Measurements from ENCODE around the gene TSGA10IP. TPM values are rescaled to one million over a fixed set of nuclear protein-coding genes. Genes with fewer than 3 reads are reported as not detected.
A peak's percentile ranks its signal among the peaks of the same experiment; 100 is the strongest.

Gene TSGA10IP
- total RNA-seq, 1 experiment from 2014 or later, result not detected

GRCh38 chr11:65915821-65916251 lies 29.4 kb upstream of the TSGA10IP start:
- peak overlapping the region; percentile 90 for H3K4me2 ChIP-seq
- BruUV-seq (replicated peaks), result no TSS peak
- no peak for TF ChIP-seq CTCF (conservative IDR thresholded peaks at IDR 0.05)
- no peak for TF ChIP-seq EZH2 (IDR thresholded peaks at IDR 0.05; ENCODE audit: low read depth)
- no peak overlapping the region for H2AFZ ChIP-seq
- H3K9me2 ChIP-seq (ENCODE audit: insufficient read depth), result no peaks in the 10 kb centered on the region
- ChIA-PET CTCF (interaction anchor here (0.6 to 1.4 kb wide), 4 partner anchors 8 to 28 kb away, joined by 6 to 10 read pairs (median 9); partner anchors contain the start of gene FIBP), POLR2A (ENCODE audit: unreplicated experiment) (interaction anchor here (0.6 to 1.6 kb wide), 9 partner anchors 13 to 485 kb away, joined by 3 to 34 read pairs (median 5); partner anchors contain the start of genes CCDC85B, FIBP and FOSL1)
- intact Hi-C loops (cut with micrococcal nuclease; ENCODE audit: unreplicated experiment), result loop anchor here (1.0 to 5.0 kb wide), 3 partner anchors 13 to 359 kb away; partner anchors contain the start of genes CFL1 and LTBP3
- H3K27me3 ChIP-seq (ENCODE audit: insufficient read depth, low read depth), result no peaks in the 10 kb centered on the region
- H4K20me1 ChIP-seq (ENCODE audit: insufficient read depth), result no peaks in the 10 kb centered on the region
- H3K9me3 ChIP-seq (ENCODE audit: insufficient read depth, low read depth), result no peaks in the 10 kb centered on the region
- H3K79me2 ChIP-seq (ENCODE audit: low read depth), result peaks cover 41% of the 10 kb centered on the region
- H3K4me1 ChIP-seq (replicated peaks; ENCODE audit: insufficient read depth), result peaks cover 79% of the 10 kb centered on the region
- peak overlapping the region; percentile 90 for H3K27ac ChIP-seq
- peaks cover 52% of the 10 kb centered on the region for H3F3A ChIP-seq (ENCODE audit: insufficient read depth, low read depth)
- peak overlapping the region; percentile 89 for H3K4me3 ChIP-seq
- DNase-seq, result peak; percentile 96 to 97
- no peaks in the 10 kb centered on the region for H3K36me3 ChIP-seq (ENCODE audit: low read depth)

GRCh38 chr11:65916391-65916790 lies 28.9 kb upstream of the TSGA10IP start:
- no peaks in the 10 kb centered on the region for H3K9me3 ChIP-seq (ENCODE audit: insufficient read depth, low read depth)
- H3K9me2 ChIP-seq (ENCODE audit: insufficient read depth), result no peaks in the 10 kb centered on the region
- peaks cover 75% of the 10 kb centered on the region for H3K4me1 ChIP-seq (replicated peaks; ENCODE audit: insufficient read depth)
- no peaks in the 10 kb centered on the region for H3K27me3 ChIP-seq (ENCODE audit: insufficient read depth, low read depth)
- H3K79me2 ChIP-seq (ENCODE audit: low read depth), result peaks cover 42% of the 10 kb centered on the region
- TF ChIP-seq CTCF (conservative IDR thresholded peaks at IDR 0.05) (no peak), EZH2 (IDR thresholded peaks at IDR 0.05; ENCODE audit: low read depth) (no peak)
- no peak overlapping the region for H2AFZ ChIP-seq
- H3K36me3 ChIP-seq (ENCODE audit: low read depth), result no peaks in the 10 kb centered on the region
- BruUV-seq (replicated peaks), result no TSS peak
- H3K27ac ChIP-seq, result peak overlapping the region; percentile 90
- peaks cover 47% of the 10 kb centered on the region for H3F3A ChIP-seq (ENCODE audit: insufficient read depth, low read depth)
- no peak for DNase-seq
- H3K4me3 ChIP-seq, result peak overlapping the region; percentile 89
- H4K20me1 ChIP-seq (ENCODE audit: insufficient read depth), result no peaks in the 10 kb centered on the region
- ChIA-PET POLR2A (ENCODE audit: unreplicated experiment) (interaction anchor here (0.6 to 1.6 kb wide), 7 partner anchors 14 to 323 kb away, joined by 3 to 34 read pairs (median 5); partner anchors contain the start of genes CCDC85B, FIBP and FOSL1), CTCF (interaction anchor here (0.6 to 1.4 kb wide), 3 partner anchors 9 to 28 kb away, joined by 6 to 10 read pairs (median 9); partner anchors contain the start of gene FIBP)
- intact Hi-C loops (cut with micrococcal nuclease; ENCODE audit: unreplicated experiment), result loop anchor here (2.0 to 5.0 kb wide), 2 partner anchors 58 to 359 kb away; partner anchors contain the start of genes CFL1 and LTBP3
- peak overlapping the region; percentile 90 for H3K4me2 ChIP-seq

- Histone ChIP-seq H3K27me3 (ENCODE audit: insufficient read depth, low read depth) (no peaks in the 10 kb centered on the region), H3K36me3 (ENCODE audit: low read depth) (no peaks in the 10 kb centered on the region), H4K20me1 (ENCODE audit: insufficient read depth) (no peaks in the 10 kb centered on the region), H3K9me3 (ENCODE audit: insufficient read depth, low read depth) (no peaks in the 10 kb centered on the region), H3F3A (ENCODE audit: insufficient read depth, low read depth) (peaks cover 42% of the 10 kb centered on the region), H3K9me2 (ENCODE audit: insufficient read depth) (no peaks in the 10 kb centered on the region), H3K4me2 (peak overlapping the region; percentile 90), H3K79me2 (ENCODE audit: low read depth) (peaks cover 42% of the 10 kb centered on the region), H3K4me3 (peak overlapping the region; percentile 89), H3K27ac (peak overlapping the region; percentile 90), H2AFZ (no peak overlapping the region), H3K4me1 (replicated peaks; ENCODE audit: insufficient read depth) (peaks cover 68% of the 10 kb centered on the region)
- no peak for DNase-seq
- ChIA-PET CTCF (interaction anchor here (1.8 kb wide), 1 partner anchor 26 kb away, joined by 7 read pairs; the partner anchor contains the start of gene CCDC85B), POLR2A (ENCODE audit: unreplicated experiment) (interaction anchor here (0.7 to 1.2 kb wide), 3 partner anchors 8 to 27 kb away, joined by 3 to 10 read pairs (median 6); partner anchors contain the start of gene CCDC85B)
- BruUV-seq (replicated peaks), result no TSS peak
- intact Hi-C loops (cut with micrococcal nuclease; ENCODE audit: unreplicated experiment), result loop anchor here (2.0 to 5.0 kb wide), 2 partner anchors 58 to 360 kb away; partner anchors contain the start of genes CFL1 and LTBP3
- no peak for TF ChIP-seq CTCF (conservative IDR thresholded peaks at IDR 0.05)
- TF ChIP-seq EZH2 (IDR thresholded peaks at IDR 0.05; ENCODE audit: low read depth), result no peak
Measured at GRCh38 chr11:65917077-65917433, 28.2 kb upstream of the TSGA10IP start.

Measured in PC-9 (cell line).